Activated CD8-positive, alpha-beta memory T cell treated with anti-CD3 and anti-CD28 coated beads, Interleukin-2, amount 50 U/mL, for 1 hour (primary cell): ENCODE measurements around the gene HS3ST5.
"Not testable (repeated sequence)": the region's sequence is repeated elsewhere in the genome, so short reads cannot be mapped to it uniquely, and the experiment has no call there.

ENCODE experiments used
- DNase-seq: peaks from one replicate; pipeline ENCODE4 v3.0.0-alpha.2; 2020; ENCODE audit errors: extremely low read depth

Gene HS3ST5

GRCh38 chr6:114277220-114277619, 65.6 kb downstream of the HS3ST5 start:
- no peak for DNase-seq

GRCh38 chr6:114276783-114277182, 66.0 kb downstream of the HS3ST5 start:
- DNase-seq: no peak

DNA sequence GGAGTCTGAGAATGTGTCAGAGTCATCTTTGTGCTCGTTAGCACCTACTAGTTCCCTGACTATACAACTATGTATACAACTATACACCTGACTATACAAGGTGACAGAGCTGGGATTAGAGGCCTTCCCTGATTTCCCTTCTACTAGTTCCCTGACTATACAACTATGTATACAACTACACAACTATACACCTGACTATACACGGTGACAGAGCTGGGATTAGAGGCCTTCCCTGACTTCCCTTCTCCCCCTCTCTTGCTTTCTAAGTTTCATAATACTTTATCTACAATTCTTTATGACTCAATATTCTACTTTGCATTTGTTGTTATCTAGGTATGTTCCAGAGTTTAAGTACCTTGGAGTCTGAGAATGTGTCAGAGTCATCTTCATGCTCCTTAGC, 68.0 kb downstream of the HS3ST5 start:
- DNase-seq: no peak

DNA sequence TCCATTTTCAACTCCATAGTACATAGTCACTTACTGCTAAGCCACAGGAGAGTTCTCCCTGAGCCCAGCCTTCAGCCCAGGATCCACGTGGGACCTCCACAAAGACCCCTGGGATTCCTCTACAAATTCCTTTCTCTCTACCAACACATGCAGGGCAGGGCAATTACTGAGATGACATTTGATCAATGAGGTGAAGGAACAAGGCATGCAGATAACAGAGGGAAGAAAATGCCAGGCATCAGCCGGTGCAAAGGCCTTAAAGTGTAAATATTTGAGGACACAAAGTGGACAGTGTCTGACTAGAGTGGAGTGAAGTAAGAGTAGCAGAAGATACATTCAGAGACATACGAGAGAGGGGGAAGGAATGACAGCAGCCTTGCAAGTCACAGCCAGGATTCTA, 70.2 kb downstream of the HS3ST5 start:
- no peak for DNase-seq

- DNase-seq: no peak
Observed at GRCh38 chr6:114271405-114271804, 71.4 kb downstream of the HS3ST5 start.

DNA sequence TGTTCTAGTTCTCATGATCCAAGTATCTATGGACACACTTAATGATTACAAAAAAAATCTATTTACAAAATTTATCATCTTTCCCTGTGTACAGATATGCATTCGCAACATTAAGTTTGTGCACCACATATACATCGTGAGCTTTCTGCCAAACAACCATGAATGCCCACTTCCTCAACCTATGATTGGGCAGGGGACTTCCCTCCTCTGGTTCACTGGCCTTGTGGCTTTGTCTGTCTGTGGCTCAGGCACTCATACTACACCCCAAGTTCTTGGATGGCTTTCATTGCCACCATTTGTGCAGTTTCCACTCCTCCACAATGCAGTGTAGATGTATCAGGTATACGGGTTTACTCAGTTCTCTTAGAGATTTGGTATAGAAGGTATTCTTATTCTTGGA, 74.9 kb downstream of the HS3ST5 start:
- DNase-seq: no peak

DNA sequence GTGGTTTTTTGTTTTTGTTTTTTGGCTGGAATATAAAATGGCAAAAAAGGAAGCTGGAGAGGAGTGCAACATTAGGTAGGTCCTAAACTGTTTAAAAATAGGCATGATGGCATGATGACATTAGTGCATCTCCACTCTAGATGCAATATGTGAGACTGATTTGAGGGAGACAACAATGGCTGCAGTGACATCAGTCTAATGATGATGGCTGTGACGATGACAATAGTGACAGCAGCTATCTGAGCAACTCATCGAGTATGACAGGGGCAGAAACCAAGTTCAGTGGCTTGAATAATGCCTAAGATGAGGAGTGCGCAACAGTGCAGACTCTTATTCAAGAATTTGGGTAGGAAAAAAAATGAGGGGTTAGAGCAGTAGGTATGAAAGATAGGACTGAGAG, 82.0 kb downstream of the HS3ST5 start:
- DNase-seq: no peak

- no peak for DNase-seq
Observed at GRCh38 chr6:114258376-114258775, 84.4 kb downstream of the HS3ST5 start.

- DNase-seq: no peak
Observed at GRCh38 chr6:114253431-114253830, 89.4 kb downstream of the HS3ST5 start.

GRCh38 chr6:114249522-114249921, 93.3 kb downstream of the HS3ST5 start:
- no peak for DNase-seq

DNA sequence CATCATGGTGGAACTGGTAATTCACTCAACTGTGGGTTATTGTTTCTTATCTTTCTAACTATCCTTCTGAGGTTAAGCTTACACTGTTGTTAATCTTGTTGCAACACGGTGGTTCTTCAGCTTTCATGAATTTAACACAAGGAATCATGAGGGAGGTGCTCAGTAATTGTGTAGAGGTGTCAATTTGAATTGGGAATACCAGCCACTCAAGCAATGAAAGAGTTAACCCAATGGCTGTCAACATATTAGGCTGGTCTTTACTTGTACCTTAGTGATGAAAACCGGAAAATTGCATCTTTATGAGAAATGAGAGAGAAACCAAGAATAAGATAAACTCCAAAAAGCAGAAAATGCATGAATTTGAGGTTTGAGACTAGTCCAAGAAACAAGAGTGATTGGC, 95.7 kb downstream of the HS3ST5 start:
- DNase-seq: no peak

DNA sequence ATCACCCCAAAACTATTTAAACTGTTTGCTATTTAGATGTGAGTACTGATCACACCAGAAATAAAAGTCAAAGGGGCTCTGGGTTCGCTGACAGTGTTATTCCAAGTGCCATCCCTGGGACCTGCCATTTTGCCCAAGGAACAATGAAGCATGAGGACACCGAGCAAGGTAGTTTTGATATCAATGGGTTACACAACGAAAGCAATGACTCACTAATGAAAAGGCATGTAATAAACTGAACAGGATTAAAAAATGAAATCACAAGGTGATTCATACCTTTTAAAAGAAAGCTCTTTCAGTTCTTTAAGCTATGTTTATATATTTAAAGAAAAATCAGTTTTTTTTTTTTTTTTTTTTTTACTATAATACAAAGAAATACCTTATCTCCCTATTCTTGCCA, 102.0 kb downstream of the HS3ST5 start:
- DNase-seq: no peak

- DNase-seq: no peak
Observed at GRCh38 chr6:114228675-114229074, 114.1 kb downstream of the HS3ST5 start.

GRCh38 chr6:114227944-114228468, 114.8 kb downstream of the HS3ST5 start:
- DNase-seq: no peak

GRCh38 chr6:114220241-114220640, 122.6 kb downstream of the HS3ST5 start:
- DNase-seq: no peak

DNA sequence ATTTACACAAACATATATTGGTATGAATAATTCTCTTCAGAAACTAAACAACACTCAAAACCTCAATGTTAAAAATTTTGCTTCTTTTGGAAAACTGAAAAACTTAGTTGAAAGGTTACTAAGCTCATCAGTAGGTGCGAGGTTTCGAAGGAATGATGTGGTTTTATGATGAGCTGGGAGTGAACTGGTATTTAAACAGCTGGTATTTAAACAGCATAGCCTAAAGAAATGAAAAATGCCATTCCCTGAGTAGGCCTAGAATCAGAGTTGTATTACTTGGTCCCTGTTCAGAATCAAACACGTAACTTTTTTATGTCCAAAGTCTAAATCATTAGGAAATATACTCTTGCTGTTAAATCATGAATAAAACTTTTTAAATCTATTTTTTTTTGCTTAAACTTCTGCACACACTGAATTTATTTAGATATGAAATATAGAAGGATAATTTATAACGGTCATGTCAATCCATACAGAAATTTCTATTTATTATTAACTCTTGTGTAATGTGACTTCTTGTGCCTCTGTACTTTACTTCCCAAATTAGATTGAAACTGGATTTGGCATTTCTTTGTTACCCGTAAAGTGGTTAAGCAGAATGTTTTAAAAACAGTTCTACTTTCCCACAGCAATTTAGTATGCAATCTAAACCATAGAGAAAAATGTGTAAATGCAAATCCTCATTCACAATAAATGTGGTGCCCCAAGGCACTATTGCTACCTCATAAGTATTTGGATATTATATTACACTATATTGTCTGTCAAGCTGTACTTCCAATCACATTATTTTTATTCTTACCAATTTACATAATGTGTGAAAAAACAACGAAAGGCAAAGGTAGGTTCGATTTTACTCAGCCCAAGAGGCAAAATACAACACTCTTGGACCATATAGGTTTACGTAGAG, 124.1 kb downstream of the HS3ST5 start:
- DNase-seq: no peak

DNA sequence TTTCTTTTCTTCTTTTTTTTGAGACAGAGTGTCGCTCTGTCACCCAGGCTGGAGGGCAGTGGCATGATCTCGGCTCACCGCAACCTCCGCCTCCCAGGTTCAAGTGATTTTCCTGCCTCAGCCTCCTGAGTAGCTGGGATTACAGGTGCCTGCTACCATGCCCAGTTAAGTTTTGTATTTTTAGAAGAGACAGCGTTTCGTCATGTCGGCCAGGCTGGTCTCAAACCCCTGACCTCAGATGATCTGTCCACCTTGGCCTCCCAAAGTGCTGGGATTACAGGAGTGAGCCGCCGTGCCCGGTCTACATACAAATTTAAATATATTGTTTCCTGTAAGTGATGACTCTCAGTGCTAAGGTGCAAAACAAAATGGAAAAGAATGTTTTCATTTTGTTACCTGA, 124.8 kb downstream of the HS3ST5 start:
- DNase-seq: not testable (repeated sequence)

GRCh38 chr6:114216789-114217467, 125.9 kb downstream of the HS3ST5 start:
- DNase-seq: no peak

GRCh38 chr6:114210467-114210866, 132.4 kb downstream of the HS3ST5 start:
- DNase-seq: no peak

DNA sequence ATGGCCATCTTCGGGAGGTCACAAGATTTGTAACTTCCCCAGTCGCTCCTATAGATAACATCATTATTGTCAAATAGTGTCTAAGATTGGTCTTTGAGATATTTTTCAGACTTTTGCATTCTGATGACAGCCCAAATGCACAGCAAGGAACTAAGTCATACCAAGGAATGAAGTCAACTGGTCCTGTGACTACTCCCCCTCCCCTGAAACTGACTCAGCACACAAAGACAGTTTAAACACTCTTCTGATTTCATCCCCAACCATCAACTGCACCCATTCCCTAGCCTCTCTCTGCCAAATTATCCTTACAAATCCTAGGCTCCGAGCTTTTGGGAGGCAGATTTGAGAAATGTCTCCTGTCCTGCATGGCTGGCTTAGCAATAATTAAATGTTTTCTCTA, 139.4 kb downstream of the HS3ST5 start:
- DNase-seq: no peak

GRCh38 chr6:114202389-114202788, 140.4 kb downstream of the HS3ST5 start:
- no peak for DNase-seq

DNA sequence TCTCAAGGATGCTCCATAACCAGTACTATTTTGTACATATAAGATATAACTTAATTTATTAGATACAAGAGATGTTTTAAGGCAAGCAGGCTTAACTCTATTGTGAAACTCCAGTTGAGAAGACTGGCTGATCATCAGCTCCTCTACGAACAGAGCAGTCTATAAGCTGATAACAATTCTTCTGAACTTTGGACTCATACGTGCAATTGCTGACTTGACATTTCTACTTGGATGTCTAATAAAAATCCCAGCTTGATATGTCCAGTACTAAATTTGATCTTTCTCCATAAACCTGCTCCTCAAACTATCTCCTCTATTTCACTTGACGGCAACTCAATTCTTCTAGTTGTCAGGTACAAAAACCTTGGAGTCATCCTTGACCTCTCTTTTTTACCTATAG, 141.9 kb downstream of the HS3ST5 start:
- no peak for DNase-seq
